Measurements from ENCODE around the gene ERC2.

The ERC2 gene

GRCh38 chr3:55469957-55470526 is 998.2 kb downstream of the ERC2 start:
- no peak for DNase-seq (ENCODE audit: low read depth in 1 of 2, low spot score in 1 of 2)

GRCh38 chr3:55468251-55468650 is 1000.0 kb downstream of the ERC2 start:
- no peak for DNase-seq (ENCODE audit: low read depth in 1 of 2, low spot score in 1 of 2)

GRCh38 chr3:55467099-55467498 is 1001.2 kb downstream of the ERC2 start:
- no peak for DNase-seq (ENCODE audit: low read depth in 1 of 2, low spot score in 1 of 2)

- no peak for DNase-seq (ENCODE audit: low read depth in 1 of 2, low spot score in 1 of 2)
Measured at GRCh38 chr3:55466526-55466925, 1001.7 kb downstream of the ERC2 start.

GRCh38 chr3:55461896-55462295 is 1006.4 kb downstream of the ERC2 start:
- DNase-seq (ENCODE audit: low read depth in 1 of 2, low spot score in 1 of 2): no peak

GRCh38 chr3:55459838-55460237 is 1008.4 kb downstream of the ERC2 start:
- DNase-seq (ENCODE audit: low read depth in 1 of 2, low spot score in 1 of 2): no peak

Data from activated T-helper 1 cell treated with anti-CD3 and anti-CD28 coated beads, Interleukin-2, amount 50 U/mL, for 16 hours (primary cell).